ENCODE measurements around the gene CBLB.

CBLB gene

GRCh38 chr3:105678017-105678416 is 190.8 kb downstream of the CBLB start:
- no peak for DNase-seq

- no peak for DNase-seq
These were observed 192.1 kb downstream of the CBLB start for GRCh38 chr3:105676621-105677300.

- no peak for DNase-seq
These were observed 194.3 kb downstream of the CBLB start for GRCh38 chr3:105674437-105675065.

GRCh38 chr3:105672996-105673395 is 195.8 kb downstream of the CBLB start:
- DNase-seq, result no peak

GRCh38 chr3:105662306-105662705 is 206.5 kb downstream of the CBLB start:
- DNase-seq, result no peak

GRCh38 chr3:105661461-105661860 is 207.4 kb downstream of the CBLB start:
- no peak for DNase-seq

- DNase-seq, result no peak
These were observed 211.9 kb downstream of the CBLB start for GRCh38 chr3:105656651-105657504.

GRCh38 chr3:105653868-105654267 is 214.9 kb downstream of the CBLB start:
- no peak for DNase-seq

GRCh38 chr3:105653166-105653565 is 215.6 kb downstream of the CBLB start:
- DNase-seq, result no peak

- DNase-seq, result no peak
These were observed 219.3 kb downstream of the CBLB start for GRCh38 chr3:105649480-105649879.

- peak; percentile 92 for DNase-seq
These were observed 221.8 kb downstream of the CBLB start for GRCh38 chr3:105647047-105647446.

GRCh38 chr3:105639131-105639530 is 229.7 kb downstream of the CBLB start:
- no peak for DNase-seq

- DNase-seq, result no peak
These were observed 234.1 kb downstream of the CBLB start for GRCh38 chr3:105634708-105635107.

- DNase-seq, result no peak
These were observed 239.1 kb downstream of the CBLB start for GRCh38 chr3:105629718-105630117.

- DNase-seq, result no peak
These were observed 242.1 kb downstream of the CBLB start for GRCh38 chr3:105626739-105627138.

- no peak for DNase-seq
These were observed 246.6 kb downstream of the CBLB start for GRCh38 chr3:105622169-105622568.

- no peak for DNase-seq
These were observed 248.6 kb downstream of the CBLB start for GRCh38 chr3:105620236-105620635.

GRCh38 chr3:105619651-105620050 is 249.2 kb downstream of the CBLB start:
- no peak for DNase-seq

GRCh38 chr3:105618556-105618955 is 250.3 kb downstream of the CBLB start:
- DNase-seq, result no peak

GRCh38 chr3:105616374-105617121 is 252.3 kb downstream of the CBLB start:
- no peak for DNase-seq

- DNase-seq, result no peak
These were observed 253.0 kb downstream of the CBLB start for GRCh38 chr3:105615814-105616213.

GRCh38 chr3:105614288-105615030 is 254.4 kb downstream of the CBLB start:
- peak; percentile 46 for DNase-seq

All from fibroblast of upper back skin (primary cell).